IPS-NIHi11 (cell line): Measurements from ENCODE around the gene IMMT.

ENCODE experiments used
- DNase-seq: peaks from one replicate; pipeline ENCODE4 v3.0.0; 2012; ENCODE audit warnings: mixed read lengths, low spot score

Gene IMMT

GRCh38 chr2:86226070-86226469 is 30.8 kb upstream of the IMMT start:
- DNase-seq = no peak

- no peak for DNase-seq
Observed at GRCh38 chr2:86225581-86225980, 30.3 kb upstream of the IMMT start.

- no peak for DNase-seq
Observed at GRCh38 chr2:86224645-86225355, 29.5 kb upstream of the IMMT start.

GRCh38 chr2:86223927-86224560 is 28.8 kb upstream of the IMMT start:
- no peak for DNase-seq

- peak; percentile 43 for DNase-seq
Observed at GRCh38 chr2:86223140-86223926, 28.1 kb upstream of the IMMT start.

GRCh38 chr2:86221066-86221684 is 25.9 kb upstream of the IMMT start:
- DNase-seq = peak; percentile 75

- DNase-seq = no peak
Observed at GRCh38 chr2:86219896-86220295, 24.6 kb upstream of the IMMT start.

GRCh38 chr2:86218124-86218523 is 22.9 kb upstream of the IMMT start:
- DNase-seq = no peak

- no peak for DNase-seq
Observed at GRCh38 chr2:86216575-86217555, 21.6 kb upstream of the IMMT start.

- no peak for DNase-seq
Observed at GRCh38 chr2:86214503-86214832, 19.2 kb upstream of the IMMT start.

GRCh38 chr2:86213699-86214502 is 18.6 kb upstream of the IMMT start:
- no peak for DNase-seq

GRCh38 chr2:86213056-86213455 is 17.8 kb upstream of the IMMT start:
- no peak for DNase-seq

GRCh38 chr2:86211796-86212188 is 16.5 kb upstream of the IMMT start:
- no peak for DNase-seq

- no peak for DNase-seq
Observed at GRCh38 chr2:86211033-86211795, 16.0 kb upstream of the IMMT start.

GRCh38 chr2:86204458-86204857 is 9.2 kb upstream of the IMMT start:
- DNase-seq = no peak

- DNase-seq = no peak
Observed at GRCh38 chr2:86203614-86204013, 8.4 kb upstream of the IMMT start.

- DNase-seq = no peak
Observed at GRCh38 chr2:86202702-86203101, 7.4 kb upstream of the IMMT start.

- no peak for DNase-seq
Observed at GRCh38 chr2:86202336-86202692, 7.1 kb upstream of the IMMT start.

- DNase-seq = no peak
Observed at GRCh38 chr2:86201671-86202335, 6.5 kb upstream of the IMMT start.
